Measurements from ENCODE around the gene SLC2A3.

DNA sequence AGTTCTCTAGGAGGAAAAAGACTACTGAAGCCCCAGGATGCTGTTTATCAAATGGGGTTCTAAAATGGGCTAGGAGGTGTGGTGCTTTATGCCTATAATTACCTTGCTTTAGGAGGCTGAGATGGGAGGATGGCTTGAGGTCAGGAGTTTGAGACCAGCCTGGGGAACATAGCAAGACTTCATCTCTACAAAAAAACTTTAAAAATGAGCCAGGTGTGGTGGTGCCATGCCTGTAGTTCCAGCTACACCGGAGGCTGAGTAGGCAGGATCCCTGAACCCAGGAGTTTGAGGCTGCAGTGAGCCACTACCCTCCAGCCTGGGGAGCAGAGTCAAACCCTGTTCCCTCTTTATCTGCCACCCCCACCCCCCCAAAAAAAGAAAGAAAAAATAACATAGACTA, 23.3 kb upstream of the SLC2A3 start:
- TF ChIP-seq TAF1 (conservative IDR thresholded peaks at IDR 0.05) (no peak), CTCF (IDR thresholded peaks at IDR 0.05; ENCODE audit: low read depth, low read length, missing input control) (no peak), FOXA1 (IDR thresholded peaks at IDR 0.05) (no peak), GABPA (IDR thresholded peaks at IDR 0.05 in 1 of 2, conservative IDR thresholded peaks at IDR 0.05 in 1 of 2) (no peak), RAD21 (IDR thresholded peaks at IDR 0.05) (no peak), EGR1 (IDR thresholded peaks at IDR 0.05; ENCODE audit: low read depth in 2 of 2) (no peak), JUND (IDR thresholded peaks at IDR 0.05) (no peak), SP1 (IDR thresholded peaks at IDR 0.05) (no peak), MAX (IDR thresholded peaks at IDR 0.05) (no peak), RXRA (IDR thresholded peaks at IDR 0.05) (no peak)
- TF ChIP-seq, protein P1, sequence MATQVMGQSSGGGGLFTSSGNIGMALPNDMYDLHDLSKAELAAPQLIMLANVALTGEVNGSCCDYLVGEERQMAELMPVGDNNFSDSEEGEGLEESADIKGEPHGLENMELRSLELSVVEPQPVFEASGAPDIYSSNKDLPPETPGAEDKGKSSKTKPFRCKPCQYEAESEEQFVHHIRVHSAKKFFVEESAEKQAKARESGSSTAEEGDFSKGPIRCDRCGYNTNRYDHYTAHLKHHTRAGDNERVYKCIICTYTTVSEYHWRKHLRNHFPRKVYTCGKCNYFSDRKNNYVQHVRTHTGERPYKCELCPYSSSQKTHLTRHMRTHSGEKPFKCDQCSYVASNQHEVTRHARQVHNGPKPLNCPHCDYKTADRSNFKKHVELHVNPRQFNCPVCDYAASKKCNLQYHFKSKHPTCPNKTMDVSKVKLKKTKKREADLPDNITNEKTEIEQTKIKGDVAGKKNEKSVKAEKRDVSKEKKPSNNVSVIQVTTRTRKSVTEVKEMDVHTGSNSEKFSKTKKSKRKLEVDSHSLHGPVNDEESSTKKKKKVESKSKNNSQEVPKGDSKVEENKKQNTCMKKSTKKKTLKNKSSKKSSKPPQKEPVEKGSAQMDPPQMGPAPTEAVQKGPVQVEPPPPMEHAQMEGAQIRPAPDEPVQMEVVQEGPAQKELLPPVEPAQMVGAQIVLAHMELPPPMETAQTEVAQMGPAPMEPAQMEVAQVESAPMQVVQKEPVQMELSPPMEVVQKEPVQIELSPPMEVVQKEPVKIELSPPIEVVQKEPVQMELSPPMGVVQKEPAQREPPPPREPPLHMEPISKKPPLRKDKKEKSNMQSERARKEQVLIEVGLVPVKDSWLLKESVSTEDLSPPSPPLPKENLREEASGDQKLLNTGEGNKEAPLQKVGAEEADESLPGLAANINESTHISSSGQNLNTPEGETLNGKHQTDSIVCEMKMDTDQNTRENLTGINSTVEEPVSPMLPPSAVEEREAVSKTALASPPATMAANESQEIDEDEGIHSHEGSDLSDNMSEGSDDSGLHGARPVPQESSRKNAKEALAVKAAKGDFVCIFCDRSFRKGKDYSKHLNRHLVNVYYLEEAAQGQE (IDR thresholded peaks at IDR 0.05) = no peak
- TF ChIP-seq, protein P2, sequence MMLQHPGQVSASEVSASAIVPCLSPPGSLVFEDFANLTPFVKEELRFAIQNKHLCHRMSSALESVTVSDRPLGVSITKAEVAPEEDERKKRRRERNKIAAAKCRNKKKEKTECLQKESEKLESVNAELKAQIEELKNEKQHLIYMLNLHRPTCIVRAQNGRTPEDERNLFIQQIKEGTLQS (IDR thresholded peaks at IDR 0.05) = no peak

Measured in liver (tissue), 3 donors.